Panc1 (cell line): Measurements from ENCODE around the gene TRAF3IP1. TPM values are rescaled to one million over a fixed set of nuclear protein-coding genes. Genes with fewer than 3 reads are reported as not detected.

Source experiments
- ATAC-seq: fragments of 200-7000 bp; cut with Tn5 transposase; 2 replicates; pipeline ENCODE4 v1.9.1; 2020; ENCODE audit warnings: mild to moderate bottlenecking, moderate library complexity
- BruUV-seq: library from RNA; stranded (reverse); fragments of 400-500 nt; replicated peaks from 2 replicates; lab custom pipeline; 2021; lab: Mats Ljungman, UMichigan
- CTCF ChIA-PET: fragments of 300-600 bp; sonication (Branson Sonifier 250); formaldehyde crosslinking; loops from one replicate; lab custom pipeline; 2022; ENCODE audit warnings: antibody characterized with exemption; lab: Charles Lee
- POLR2A ChIA-PET: fragments of 300-600 bp; sonication (Branson Sonifier 250); formaldehyde crosslinking; loops from one replicate; lab custom pipeline; 2022; ENCODE audit warnings: antibody characterized with exemption; lab: Charles Lee
- DNase-seq: peaks from one replicate; pipeline ENCODE4 v3.0.0-alpha.2; 2010; ENCODE audit warnings: low read depth, low spot score
- H3K27ac ChIP-seq: 2 replicates; pipeline ENCODE4 v1.5.1; 2011; ENCODE audit warnings: mild to moderate bottlenecking, low read length, inconsistent platforms
- H3K27me3 ChIP-seq: fragments of 200-500 bp; sonication (Bioruptor generic); 2 replicates; pipeline ENCODE4 v1.6.0; 2014; ENCODE audit warnings: low read length, inconsistent platforms; ENCODE audit not compliant: control insufficient read depth, insufficient read depth
- H3K36me3 ChIP-seq: fragments of 200-500 bp; sonication (Bioruptor generic); 2 replicates; pipeline ENCODE4 v1.5.1; 2014; ENCODE audit warnings: inconsistent platforms, mild to moderate bottlenecking, low read length, moderate library complexity; ENCODE audit not compliant: control insufficient read depth, insufficient read depth
- H3K4me1 ChIP-seq: 2 replicates; pipeline ENCODE4 v1.5.1; 2011; ENCODE audit warnings: inconsistent platforms, mild to moderate bottlenecking, low read length, moderate library complexity; ENCODE audit not compliant: control insufficient read depth, insufficient read depth
- H3K4me3 ChIP-seq, 2 experiments: 2 replicates each; pipeline ENCODE4 v1.5.1; 2011 to 2012; ENCODE audit warnings: low read depth in 2 of 2, low read length in 2 of 2, mild to moderate bottlenecking in 2 of 2, inconsistent platforms in 1 of 2, moderate library complexity in 1 of 2
- H3K9me3 ChIP-seq: fragments of 200-500 bp; sonication (Bioruptor generic); 2 replicates; pipeline ENCODE4 v1.5.1; 2014; ENCODE audit warnings: low read depth, mild to moderate bottlenecking, inconsistent platforms, low read length, moderate library complexity; ENCODE audit not compliant: control insufficient read depth, insufficient read depth
- CTCF ChIP-seq: fragments of 450-650 bp; IDR thresholded peaks from 2 replicates; pipeline ENCODE4 v1.5.1; 2017; ENCODE audit warnings: mild to moderate bottlenecking
- POLR2AphosphoS5 ChIP-seq: IDR thresholded peaks from 2 replicates; pipeline ENCODE4 v1.6.1; 2012; ENCODE audit warnings: mild to moderate bottlenecking, low read depth, low read length, moderate library complexity
- REST ChIP-seq, 2 experiments: IDR thresholded peaks; 2 replicates each; pipeline ENCODE4 v1.6.1; 2011 to 2012; ENCODE audit warnings: low read depth in 2 of 2, control low read depth in 1 of 2, low read length in 1 of 2, mild to moderate bottlenecking in 1 of 2, moderate library complexity in 1 of 2; ENCODE audit not compliant: insufficient read depth in 1 of 2
- SIN3A ChIP-seq: IDR thresholded peaks from 2 replicates; pipeline ENCODE4 v1.6.1; 2012; ENCODE audit warnings: low read depth, mild to moderate bottlenecking, low read length, moderate library complexity, borderline replicate concordance; ENCODE audit not compliant: insufficient read depth
- TCF7L2 ChIP-seq: IDR thresholded peaks from 2 replicates; pipeline ENCODE4 v1.6.1; 2011; ENCODE audit warnings: mild to moderate bottlenecking, low read depth, low read length, inconsistent platforms
- in situ Hi-C: cut with HindIII; loops from 2 replicates; pipeline ENCODE4 v1.10.0; 2016; ENCODE audit warnings: low sequenced_read_pairs, low pct_unique_long_range_greater_than_20kb
- intact Hi-C: fragments of 100-400 bp; cut with micrococcal nuclease; formaldehyde crosslinking; loops from one replicate; pipeline ENCODE4 v1.10.0; 2022; ENCODE audit not compliant: unreplicated experiment
- total RNA-seq: library from RNA; stranded (reverse); gene quantifications from one replicate; pipeline ENCODE4 v1.2.1, GENCODE V29; 2021; ENCODE audit not compliant: unreplicated experiment

TRAF3IP1 gene
- total RNA-seq, 1 experiment from 2014 or later, result 23.4 TPM

- Histone ChIP-seq H3K4me3 (no peak overlapping the region), H3K27me3 (no peaks in the 10 kb centered on the region), H3K9me3 (no peaks in the 10 kb centered on the region), H3K27ac (no peak overlapping the region), H3K36me3 (no peaks in the 10 kb centered on the region), H3K4me1 (no peaks in the 10 kb centered on the region)
- no TSS peak for BruUV-seq
- ChIA-PET POLR2A (no interaction called here), CTCF (no interaction called here)
- TF ChIP-seq SIN3A (no peak), TCF7L2 (no peak), POLR2AphosphoS5 (no peak), CTCF (no peak), REST (IDR thresholded peaks at IDR 0.05; ENCODE audit: insufficient read depth in 1 of 2, low read depth in 2 of 2, low read length in 1 of 2) (no peak)
- ATAC-seq, result no peak
- intact Hi-C loops, result no loop called here
- no peak for DNase-seq
- in situ Hi-C loops, result no loop called here
Observed at GRCh38 chr2:238380336-238380735, 60.0 kb downstream of the TRAF3IP1 start.

- no peaks in the 10 kb centered on the region for H3K27me3 ChIP-seq
- ATAC-seq, result no peak
- BruUV-seq, result no TSS peak
- ChIA-PET CTCF (no interaction called here), POLR2A (no interaction called here)
- in situ Hi-C loops, result no loop called here
- no peak overlapping the region for H3K27ac ChIP-seq
- no peaks in the 10 kb centered on the region for H3K9me3 ChIP-seq
- no peak for DNase-seq
- TF ChIP-seq REST (IDR thresholded peaks at IDR 0.05; ENCODE audit: insufficient read depth in 1 of 2, low read depth in 2 of 2, low read length in 1 of 2), result no peak
- TF ChIP-seq POLR2AphosphoS5, result no peak
- no peak for TF ChIP-seq SIN3A
- TF ChIP-seq CTCF, result no peak
- TF ChIP-seq TCF7L2, result no peak
- no peaks in the 10 kb centered on the region for H3K4me1 ChIP-seq
- intact Hi-C loops, result no loop called here
- no peaks in the 10 kb centered on the region for H3K36me3 ChIP-seq
- no peak overlapping the region for H3K4me3 ChIP-seq
Observed at GRCh38 chr2:238380785-238381184, 60.5 kb downstream of the TRAF3IP1 start.
